ENCODE measurements around the gene DAPK1.

DNA sequence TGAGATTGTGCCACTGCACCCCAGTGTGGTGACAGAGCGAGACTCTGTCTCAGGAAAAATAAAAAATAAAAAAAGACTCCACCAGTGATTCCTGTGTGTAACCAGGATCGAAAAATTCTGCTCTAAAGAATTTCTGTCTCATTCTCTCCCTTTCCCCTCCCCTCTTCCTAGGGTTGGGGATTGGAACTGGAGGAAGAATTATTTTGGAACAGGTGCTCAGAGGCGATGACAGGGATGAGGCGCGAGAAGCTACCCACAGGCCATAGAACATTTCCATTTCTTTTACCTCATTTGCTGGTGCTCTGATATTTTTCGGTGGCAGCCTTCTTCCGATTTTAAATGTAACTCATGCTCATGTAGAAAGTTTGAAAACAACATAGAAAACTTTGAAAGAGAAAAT is 80.1 kb downstream of the DAPK1 start:
- TF ChIP-seq, protein P1, sequence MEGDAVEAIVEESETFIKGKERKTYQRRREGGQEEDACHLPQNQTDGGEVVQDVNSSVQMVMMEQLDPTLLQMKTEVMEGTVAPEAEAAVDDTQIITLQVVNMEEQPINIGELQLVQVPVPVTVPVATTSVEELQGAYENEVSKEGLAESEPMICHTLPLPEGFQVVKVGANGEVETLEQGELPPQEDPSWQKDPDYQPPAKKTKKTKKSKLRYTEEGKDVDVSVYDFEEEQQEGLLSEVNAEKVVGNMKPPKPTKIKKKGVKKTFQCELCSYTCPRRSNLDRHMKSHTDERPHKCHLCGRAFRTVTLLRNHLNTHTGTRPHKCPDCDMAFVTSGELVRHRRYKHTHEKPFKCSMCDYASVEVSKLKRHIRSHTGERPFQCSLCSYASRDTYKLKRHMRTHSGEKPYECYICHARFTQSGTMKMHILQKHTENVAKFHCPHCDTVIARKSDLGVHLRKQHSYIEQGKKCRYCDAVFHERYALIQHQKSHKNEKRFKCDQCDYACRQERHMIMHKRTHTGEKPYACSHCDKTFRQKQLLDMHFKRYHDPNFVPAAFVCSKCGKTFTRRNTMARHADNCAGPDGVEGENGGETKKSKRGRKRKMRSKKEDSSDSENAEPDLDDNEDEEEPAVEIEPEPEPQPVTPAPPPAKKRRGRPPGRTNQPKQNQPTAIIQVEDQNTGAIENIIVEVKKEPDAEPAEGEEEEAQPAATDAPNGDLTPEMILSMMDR (IDR thresholded peaks at IDR 0.05), result no peak
- no peak for TF ChIP-seq EZH2 (IDR thresholded peaks at IDR 0.05)

Measured in neural progenitor cell (in vitro differentiated cells).